Spleen (tissue), 13 donors: Measurements from ENCODE around the gene ZNF254. TPM values are rescaled to one million over a fixed set of nuclear protein-coding genes. Genes with fewer than 3 reads are reported as not detected.
"Not testable (repeated sequence)": the region's sequence is repeated elsewhere in the genome, so short reads cannot be mapped to it uniquely, and the experiment has no call there.

ENCODE experiments used
- DNase-seq: peaks from one replicate; pipeline ENCODE4 v3.0.0-alpha.2; 2020
- H3K27ac ChIP-seq, 8 donors: fragments of 200-600 bp; sonication (generic) in 7 of 8; 1 replicate in 4 of 8; 2 replicates in 4 of 8; pipeline versions ENCODE4 v1.5.0 to v1.8.0; 2016 to 2021; ENCODE audit warnings: inconsistent platforms in 4 of 8, mild to moderate bottlenecking in 4 of 8, moderate library complexity in 1 of 8
- H3K27me3 ChIP-seq, 7 donors: fragments of 200-600 bp; sonication (generic) in 6 of 7; replicated peaks in 1 of 7; 1 replicate in 4 of 7; 2 replicates in 3 of 7; pipeline versions ENCODE4 v1.5.0 to v1.8.0; 2016 to 2021; ENCODE audit warnings: inconsistent platforms in 3 of 7, mild to moderate bottlenecking in 1 of 7
- H3K36me3 ChIP-seq, 6 donors: fragments of 200-600 bp; sonication (generic) in 5 of 6; 1 replicate in 4 of 6; 2 replicates in 2 of 6; pipeline versions ENCODE4 v1.5.0 to v1.8.0; 2016 to 2021; ENCODE audit warnings: inconsistent platforms in 2 of 6
- H3K4me1 ChIP-seq, 6 donors: fragments of 200-600 bp; sonication (generic) in 5 of 6; 1 replicate in 3 of 6; 2 replicates in 3 of 6; pipeline versions ENCODE4 v1.5.0 to v1.8.0; 2016 to 2021; ENCODE audit warnings: inconsistent platforms in 3 of 6
- H3K4me3 ChIP-seq, 8 donors: fragments of 200-600 bp; sonication (generic) in 7 of 8; 1 replicate in 4 of 8; 2 replicates in 4 of 8; pipeline versions ENCODE4 v1.5.0 to v1.8.0; 2016 to 2021; ENCODE audit warnings: inconsistent platforms in 4 of 8, mild to moderate bottlenecking in 4 of 8, moderate library complexity in 2 of 8
- H3K9me3 ChIP-seq, 8 donors: fragments of 200-600 bp; sonication (generic) in 7 of 8; 1 replicate in 4 of 8; 2 replicates in 4 of 8; pipeline versions ENCODE4 v1.5.0 to v1.8.0; 2016 to 2021; ENCODE audit warnings: inconsistent platforms in 4 of 8
- POLR2A ChIP-seq, 3 donors: fragments of 450-650 bp; IDR thresholded peaks; one replicate each; pipeline ENCODE4 v1.5.1; 2017; ENCODE audit warnings: antibody characterized with exemption in 3 of 3, mild to moderate bottlenecking in 1 of 3
- POLR2AphosphoS5 ChIP-seq, 3 donors: sonication (generic); formaldehyde crosslinking; IDR thresholded peaks; one replicate each; pipeline ENCODE4 v1.5.1; 2017; ENCODE audit warnings: antibody characterized with exemption in 3 of 3
- WGBS, 5 donors: extraction: QIAGEN DNeasy Blood & Tissue Kit in 3 of 5; methylation state at CpG; one replicate each; pipeline versions ENCODE4 v1.1.5 to v1.1.7; 2013 to 2018; 5-methylcytosine and 5-hydroxymethylcytosine counted together
- intact Hi-C: fragments of 100-400 bp; cut with DNase I; formaldehyde crosslinking; loops from one replicate; pipeline ENCODE4 v1.15.0; 2023; ENCODE audit warnings: low total_unique reads
- long read RNA-seq, 2 donors: transcript quantifications; one replicate each; lab custom pipeline, GENCODE V29; 2026
- polyA plus RNA-seq, 3 donors: library from polyadenylated mRNA; stranded (reverse); fragments of 200-250 nt; gene quantifications; one replicate each; pipeline ENCODE4 v1.2.1, GENCODE V29; 2013
- total RNA-seq, 7 donors: library from RNA; depleted of rRNA in 3 of 7; stranded (reverse); fragments of >200 nt in 3 of 7; fragmentation: NEBNext Ultra II Directional in 4 of 7; extraction: Animal tissue kit (Norgen Biotek cat#: 25700) in 4 of 7; gene quantifications; one replicate each; pipeline versions ENCODE4 v1.1.0 to v1.2.1, GENCODE V29; 2016 to 2021
- TF ChIP-seq, protein P1 (sequence below), 11 experiments: fragments of 200-600 bp in 7 of 11; fragments of 450-650 bp in 4 of 11; sonication (generic) in 4 of 11; IDR thresholded peaks in 8 of 11; conservative IDR thresholded peaks in 3 of 11; 1 replicate in 7 of 11; 2 replicates in 4 of 11; pipeline versions ENCODE4 v1.4.0 to v1.8.0; 2016 to 2021; ENCODE audit warnings: antibody characterized with exemption in 11 of 11, inconsistent platforms in 4 of 11, mild to moderate bottlenecking in 1 of 11
- donor health status: healthy with polysubstance abuse.
- donor health status: DM: no; HTN: no; CAD: no; lungs with moderate emphysema.
- donor health status: DM: no; HTN: no; CAD: no.
- donor health status: Bipolar disorder and iron deficiency.
- donor health status: healthy.
- donor health status: DM: no; HTN: no; CAD: no.
- donor health status: DM: yes; HTN: yes; CAD: no.

ZNF254 gene
- total RNA-seq, result 10 to 100 TPM; 21.0 to 35.6 (median 25.7) TPM
- polyA plus RNA-seq, result 1 to 10 TPM; 5.6 to 6.3 (median 6.0) TPM
- long read RNA-seq, donor 1, partial matches to known transcripts, result 0 of 5 reads
- long read RNA-seq, donor 1, other reads (novel, unspliced or antisense), result 0 of 5 reads
- long read RNA-seq, donor 2, partial matches to known transcripts, result 0 of 5 reads
- long read RNA-seq, donor 2, other reads (novel, unspliced or antisense), result 0 of 5 reads

GRCh38 chr19:24086974-24087595, at the start of gene ZNF254:
TSS of gene ZNF254 (plus strand) at chr19:24087187. CDS start at chr19:24087308, 121 bp downstream.
- peak within 1 kb of the TSS; percentile 87 to 93 (median 91) for H3K27ac ChIP-seq
- peak; percentile 95 for DNase-seq
- intact Hi-C loops, result loop anchor here (10.0 kb wide), 1 partner anchor 52 kb away; no protein-coding TSS in a partner anchor
- peaks cover 0 to 31% (median 19%) of the 10 kb centered on the region in 6 donors for H3K4me1 ChIP-seq
- H3K4me3 ChIP-seq, result peak within 1 kb of the TSS; percentile 49 to 82 (median 63)
- H3K36me3 ChIP-seq, result peaks cover 0 to 12% (median under 1%) of the 10 kb centered on the region in 6 donors
- WGBS, 5 donors, result 0 to 4% (median 0%) methylated on average over 21 to 23 of the region's 23 CpGs
- H3K27me3 ChIP-seq, result no peaks in the 10 kb centered on the region
- H3K9me3 ChIP-seq, result peaks cover 0 to 12% (median 0%) of the 10 kb centered on the region in 8 donors
- TF ChIP-seq, protein P1, sequence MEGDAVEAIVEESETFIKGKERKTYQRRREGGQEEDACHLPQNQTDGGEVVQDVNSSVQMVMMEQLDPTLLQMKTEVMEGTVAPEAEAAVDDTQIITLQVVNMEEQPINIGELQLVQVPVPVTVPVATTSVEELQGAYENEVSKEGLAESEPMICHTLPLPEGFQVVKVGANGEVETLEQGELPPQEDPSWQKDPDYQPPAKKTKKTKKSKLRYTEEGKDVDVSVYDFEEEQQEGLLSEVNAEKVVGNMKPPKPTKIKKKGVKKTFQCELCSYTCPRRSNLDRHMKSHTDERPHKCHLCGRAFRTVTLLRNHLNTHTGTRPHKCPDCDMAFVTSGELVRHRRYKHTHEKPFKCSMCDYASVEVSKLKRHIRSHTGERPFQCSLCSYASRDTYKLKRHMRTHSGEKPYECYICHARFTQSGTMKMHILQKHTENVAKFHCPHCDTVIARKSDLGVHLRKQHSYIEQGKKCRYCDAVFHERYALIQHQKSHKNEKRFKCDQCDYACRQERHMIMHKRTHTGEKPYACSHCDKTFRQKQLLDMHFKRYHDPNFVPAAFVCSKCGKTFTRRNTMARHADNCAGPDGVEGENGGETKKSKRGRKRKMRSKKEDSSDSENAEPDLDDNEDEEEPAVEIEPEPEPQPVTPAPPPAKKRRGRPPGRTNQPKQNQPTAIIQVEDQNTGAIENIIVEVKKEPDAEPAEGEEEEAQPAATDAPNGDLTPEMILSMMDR (IDR thresholded peaks at IDR 0.05 in 8 of 11, conservative IDR thresholded peaks at IDR 0.05 in 3 of 11), result no peak
- TF ChIP-seq POLR2A (IDR thresholded peaks at IDR 0.05) (peak in 2 of 3 donors; percentile 42 to 68), POLR2AphosphoS5 (IDR thresholded peaks at IDR 0.05) (peak; percentile 84 to 94 (median 93))

GRCh38 chr19:24040621-24041020, 46.4 kb upstream of the ZNF254 start:
- intact Hi-C loops, result no loop called here
- Histone ChIP-seq H3K4me3 (no peak overlapping the region), H3K9me3 (no peaks in the 10 kb centered on the region), H3K27me3 (no peaks in the 10 kb centered on the region), H3K27ac (no peak overlapping the region), H3K4me1 (peaks cover 12 to 42% (median 28%) of the 10 kb centered on the region in 6 donors), H3K36me3 (peaks cover 0 to 80% (median 9%) of the 10 kb centered on the region in 6 donors)
- 92 to 100% (median 97%) methylated on average over 3 of the region's 3 CpGs for WGBS, 5 donors
- TF ChIP-seq POLR2AphosphoS5 (IDR thresholded peaks at IDR 0.05) (no peak), POLR2A (IDR thresholded peaks at IDR 0.05) (no peak)
- TF ChIP-seq, protein P1 (IDR thresholded peaks at IDR 0.05 in 8 of 11, conservative IDR thresholded peaks at IDR 0.05 in 3 of 11), result no peak
- no peak for DNase-seq

DNA sequence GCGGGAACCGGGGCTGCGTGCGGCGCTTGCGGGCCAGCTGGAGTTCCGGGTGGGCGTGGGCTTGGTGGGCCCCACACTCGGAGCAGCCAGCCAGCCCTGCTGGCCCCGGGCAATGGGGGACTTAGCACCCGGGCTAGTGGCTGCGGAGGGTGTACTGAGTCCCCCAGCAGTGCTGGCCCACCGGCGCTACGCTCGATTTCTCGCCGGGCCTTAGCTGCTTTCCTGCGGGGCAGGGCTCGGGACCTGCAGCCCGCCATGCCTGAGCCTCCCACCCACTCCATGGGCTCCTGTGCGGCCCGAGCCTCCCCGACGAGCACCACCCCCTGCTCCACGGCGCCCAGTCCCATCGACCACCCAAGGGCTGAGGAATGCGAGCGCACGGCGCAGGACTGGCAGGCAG, 45.7 kb upstream of the ZNF254 start:
- TF ChIP-seq POLR2AphosphoS5 (IDR thresholded peaks at IDR 0.05), result peak in 1 of 3 donors; percentile 4
- intact Hi-C loops, H3K27ac ChIP-seq, H3K27me3 ChIP-seq, H3K4me3 ChIP-seq, H3K9me3 ChIP-seq: not testable (repeated sequence)
- peak; percentile 39 for DNase-seq
- Histone ChIP-seq H3K4me1 (peaks cover 7 to 35% (median 22%) of the 10 kb centered on the region in 6 donors), H3K36me3 (peaks cover 0 to 85% (median 9%) of the 10 kb centered on the region in 6 donors)
- WGBS, 5 donors, result 92 to 100% (median 96%) methylated on average over 5 to 22 of the region's 32 CpGs

- TF ChIP-seq POLR2A (IDR thresholded peaks at IDR 0.05), result no peak
- no peak for TF ChIP-seq POLR2AphosphoS5 (IDR thresholded peaks at IDR 0.05)
- TF ChIP-seq, protein P1 (IDR thresholded peaks at IDR 0.05 in 8 of 11, conservative IDR thresholded peaks at IDR 0.05 in 3 of 11), result no peak
- H3K9me3 ChIP-seq, result no peaks in the 10 kb centered on the region
- intact Hi-C loops, result no loop called here
- 88 to 95% (median 92%) methylated on average over 1 of the region's 1 CpG for WGBS, 5 donors
- no peak overlapping the region for H3K4me3 ChIP-seq
- H3K27ac ChIP-seq, result no peak overlapping the region
- peaks cover 0 to 95% (median 54%) of the 10 kb centered on the region in 6 donors for H3K36me3 ChIP-seq
- H3K4me1 ChIP-seq, result no peaks in the 10 kb centered on the region
- no peak for DNase-seq
- H3K27me3 ChIP-seq, result no peaks in the 10 kb centered on the region
These were observed 40.4 kb upstream of the ZNF254 start for GRCh38 chr19:24046550-24046949.
